Lung (tissue), 12 donors: Measurements from ENCODE around the gene SUGP1. TPM values are rescaled to one million over a fixed set of nuclear protein-coding genes. Genes with fewer than 3 reads are reported as not detected.

Experiments used
- ATAC-seq: fragments of 200-7000 bp; cut with Tn5 transposase; one replicate; pipeline ENCODE4 v1.9.1; 2020; ENCODE audit warnings: moderate number of reproducible peaks; ENCODE audit not compliant: insufficient read depth, low FRiP score
- DNase-seq, 3 donors: peaks; one replicate each; pipeline ENCODE4 v3.0.0-alpha.2; 2013 to 2017
- H3K27ac ChIP-seq, 2 donors: one replicate each; pipeline ENCODE4 v1.5.1; 2013; ENCODE audit warnings: mild to moderate bottlenecking in 2 of 2, moderate library complexity in 2 of 2, control low read depth in 1 of 2, inconsistent platforms in 1 of 2, low read depth in 1 of 2, low read length in 1 of 2
- H3K27me3 ChIP-seq, 3 donors: one replicate each; pipeline ENCODE4 v1.5.1; 2013; ENCODE audit warnings: low read length in 2 of 3; ENCODE audit not compliant: control insufficient read depth in 3 of 3, insufficient read depth in 3 of 3
- H3K36me3 ChIP-seq, 4 donors: one replicate each; pipeline ENCODE4 v1.5.1; 2013; ENCODE audit warnings: low read length in 4 of 4, mild to moderate bottlenecking in 1 of 4, moderate library complexity in 1 of 4; ENCODE audit not compliant: control insufficient read depth in 4 of 4, insufficient read depth in 4 of 4
- H3K4me1 ChIP-seq, 5 donors: one replicate each; pipeline ENCODE4 v1.5.1; 2013; ENCODE audit warnings: low read length in 5 of 5, mild to moderate bottlenecking in 2 of 5, moderate library complexity in 1 of 5; ENCODE audit not compliant: control insufficient read depth in 5 of 5, insufficient read depth in 5 of 5
- H3K4me3 ChIP-seq: one replicate; pipeline ENCODE4 v1.5.1; 2013; ENCODE audit warnings: mild to moderate bottlenecking, control low read depth, moderate library complexity
- H3K9ac ChIP-seq, 2 donors: one replicate each; pipeline ENCODE4 v1.5.1; 2013; ENCODE audit warnings: low read length in 2 of 2, control low read depth in 1 of 2; ENCODE audit not compliant: insufficient read depth in 1 of 2
- H3K9me3 ChIP-seq, 4 donors: one replicate each; pipeline ENCODE4 v1.5.1; 2013; ENCODE audit warnings: low read length in 3 of 4, mild to moderate bottlenecking in 1 of 4, moderate library complexity in 1 of 4; ENCODE audit not compliant: control insufficient read depth in 4 of 4, insufficient read depth in 3 of 4
- WGBS, 2 donors: extraction: QIAGEN DNeasy Blood & Tissue Kit; methylation state at CpG; one replicate each; pipeline ENCODE4 v1.1.7; 2013; 5-methylcytosine and 5-hydroxymethylcytosine counted together
- polyA plus RNA-seq, 2 donors: library from polyadenylated mRNA; stranded (reverse); fragments of 200-250 nt; gene quantifications; one replicate each; pipeline ENCODE4 v1.2.1, GENCODE V29; 2013
- total RNA-seq, 2 donors: library from RNA; depleted of rRNA in 1 of 2; stranded (reverse); fragments of >200 nt in 1 of 2; gene quantifications; one replicate each; pipeline ENCODE4 v1.2.1, GENCODE V29; 2014 to 2021
- TF ChIP-seq, protein P1 (sequence below): IDR thresholded peaks from 2 replicates; pipeline ENCODE4 v1.5.1; 2012; ENCODE audit warnings: mild to moderate bottlenecking; ENCODE audit errors: control extremely low read depth, extremely low read depth
- donor health status: control.
- donor health status: control.
- donor health status: Bipolar disorder and iron deficiency.
- donor health status: healthy.
- donor health status: DM: yes; HTN: yes; CAD: no.

SUGP1 gene
- total and polyA plus RNA-seq, 4 donors: 22.3 to 42.8 (median 28.7) TPM

DNA sequence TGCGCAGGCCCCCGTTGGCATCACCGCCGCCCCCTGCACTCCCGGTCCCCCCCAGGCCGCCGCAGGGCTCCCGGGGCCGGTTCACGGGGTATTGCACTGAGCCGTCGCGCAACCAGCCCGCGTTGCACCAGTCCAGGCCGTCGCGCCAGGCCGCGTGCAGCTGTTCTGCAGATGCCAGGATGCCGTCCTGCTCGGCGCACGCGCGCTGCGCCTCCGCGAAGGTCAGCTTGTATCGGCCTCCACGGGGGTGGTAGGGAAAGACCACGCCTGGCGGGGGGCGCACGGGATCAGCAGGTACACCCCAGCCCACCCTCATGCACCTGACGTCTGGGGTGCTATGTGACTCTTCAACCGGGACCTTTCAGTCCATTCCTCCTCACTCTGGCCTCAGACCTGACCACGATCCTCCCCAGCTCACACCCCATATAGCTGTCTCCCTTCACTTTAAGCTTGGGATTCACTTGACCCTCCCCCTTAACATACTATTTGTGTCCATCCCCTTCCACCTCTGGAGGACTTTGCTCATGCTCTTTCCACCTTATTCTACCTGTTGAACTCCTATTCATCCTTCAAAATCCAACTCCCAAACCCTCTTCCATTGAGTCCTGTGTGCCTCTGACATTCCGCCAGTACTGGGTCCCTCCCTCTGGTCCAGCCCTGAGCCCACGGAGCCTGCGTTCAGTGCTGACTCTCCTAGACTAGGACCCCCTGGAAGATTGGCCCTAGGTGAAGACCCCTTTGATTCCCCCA, 61.5 kb downstream of the SUGP1 start:
- H3K27ac ChIP-seq: no peak overlapping the region
- ATAC-seq (no peak), DNase-seq (no peak)
- H3K4me3 ChIP-seq: no peak overlapping the region
- peaks cover 8 to 34% (median 14%) of the 10 kb centered on the region in 3 donors for H3K27me3 ChIP-seq
- H3K36me3 ChIP-seq: no peaks in the 10 kb centered on the region
- TF ChIP-seq, protein P1, sequence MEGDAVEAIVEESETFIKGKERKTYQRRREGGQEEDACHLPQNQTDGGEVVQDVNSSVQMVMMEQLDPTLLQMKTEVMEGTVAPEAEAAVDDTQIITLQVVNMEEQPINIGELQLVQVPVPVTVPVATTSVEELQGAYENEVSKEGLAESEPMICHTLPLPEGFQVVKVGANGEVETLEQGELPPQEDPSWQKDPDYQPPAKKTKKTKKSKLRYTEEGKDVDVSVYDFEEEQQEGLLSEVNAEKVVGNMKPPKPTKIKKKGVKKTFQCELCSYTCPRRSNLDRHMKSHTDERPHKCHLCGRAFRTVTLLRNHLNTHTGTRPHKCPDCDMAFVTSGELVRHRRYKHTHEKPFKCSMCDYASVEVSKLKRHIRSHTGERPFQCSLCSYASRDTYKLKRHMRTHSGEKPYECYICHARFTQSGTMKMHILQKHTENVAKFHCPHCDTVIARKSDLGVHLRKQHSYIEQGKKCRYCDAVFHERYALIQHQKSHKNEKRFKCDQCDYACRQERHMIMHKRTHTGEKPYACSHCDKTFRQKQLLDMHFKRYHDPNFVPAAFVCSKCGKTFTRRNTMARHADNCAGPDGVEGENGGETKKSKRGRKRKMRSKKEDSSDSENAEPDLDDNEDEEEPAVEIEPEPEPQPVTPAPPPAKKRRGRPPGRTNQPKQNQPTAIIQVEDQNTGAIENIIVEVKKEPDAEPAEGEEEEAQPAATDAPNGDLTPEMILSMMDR: no peak
- WGBS, 2 donors: 91 to 92% methylated on average over 41 of the region's 41 CpGs
- peaks cover 2 to 10% (median 6%) of the 10 kb centered on the region in 5 donors for H3K4me1 ChIP-seq
- H3K9me3 ChIP-seq: peaks cover 0 to 3% (median 0%) of the 10 kb centered on the region in 4 donors
- no peak overlapping the region for H3K9ac ChIP-seq

DNA sequence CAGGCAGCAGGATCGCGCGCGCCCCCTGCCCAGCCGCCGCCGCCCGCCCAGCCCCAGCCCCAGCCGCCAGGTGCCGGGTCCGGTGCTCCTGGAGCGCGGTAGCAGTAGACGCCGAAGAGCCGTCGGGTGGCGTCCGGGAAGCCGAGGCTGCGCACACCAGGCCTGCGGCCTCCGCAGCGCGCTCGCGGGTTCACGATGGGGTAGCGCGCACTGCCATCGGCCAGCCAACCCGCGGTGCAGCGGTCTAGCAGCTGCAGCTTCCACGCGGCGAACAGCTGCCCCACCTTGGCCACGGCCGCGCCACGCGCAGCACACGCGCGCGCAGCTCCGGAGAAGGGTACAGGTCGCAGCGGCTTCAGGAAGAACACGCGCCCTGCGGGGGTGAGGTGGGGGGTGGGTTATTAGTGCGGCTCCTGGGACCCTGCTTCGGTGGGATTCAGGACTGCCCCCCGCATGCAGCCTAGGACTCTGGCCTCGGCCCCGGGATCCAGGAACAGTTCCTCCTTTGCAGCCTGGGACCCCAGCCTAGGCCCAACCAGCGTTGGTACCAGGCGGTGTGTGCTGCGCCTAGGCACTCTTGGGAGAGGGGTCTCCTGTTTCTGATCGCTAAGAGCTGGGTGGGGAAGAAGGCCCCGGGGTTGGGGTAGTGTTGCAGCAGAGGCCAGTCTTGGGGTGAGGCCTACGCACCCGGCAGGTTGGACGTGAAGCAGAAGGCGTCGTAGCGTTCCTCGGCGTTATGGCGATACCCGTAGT, 62.3 kb downstream of the SUGP1 start:
- H3K4me3 ChIP-seq: no peak overlapping the region
- no peak overlapping the region for H3K9ac ChIP-seq
- 77 to 81% methylated on average over 72 of the region's 72 CpGs for WGBS, 2 donors
- ATAC-seq (no peak), DNase-seq (no peak)
- H3K9me3 ChIP-seq: peaks cover 0 to 3% (median 0%) of the 10 kb centered on the region in 4 donors
- H3K36me3 ChIP-seq: no peaks in the 10 kb centered on the region
- H3K27ac ChIP-seq: no peak overlapping the region
- peaks cover 8 to 29% (median 13%) of the 10 kb centered on the region in 3 donors for H3K27me3 ChIP-seq
- TF ChIP-seq, protein P1: no peak
- peaks cover 2 to 10% (median 6%) of the 10 kb centered on the region in 5 donors for H3K4me1 ChIP-seq

DNA sequence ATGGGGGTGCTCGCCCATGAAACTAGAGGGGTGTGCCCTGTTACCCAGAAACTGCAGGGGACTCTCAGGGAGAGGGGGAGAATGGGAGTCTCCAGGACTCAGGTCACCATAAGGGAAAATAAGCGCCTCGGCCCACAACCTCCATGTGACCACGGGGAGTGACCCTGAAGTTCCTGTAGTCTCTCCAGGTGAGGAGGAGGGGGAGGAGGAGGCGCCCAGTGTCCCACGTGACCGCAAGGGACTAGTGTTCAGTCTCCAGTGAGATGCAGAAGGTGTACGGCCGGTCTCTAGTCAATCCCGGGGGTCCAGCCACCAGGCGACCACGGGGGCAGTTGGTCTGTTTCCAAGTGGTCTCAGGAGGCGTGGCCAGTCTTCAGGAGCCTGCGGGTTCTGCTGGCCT, 63.2 kb downstream of the SUGP1 start:
- H3K9me3 ChIP-seq: peaks cover 0 to 3% (median 0%) of the 10 kb centered on the region in 4 donors
- no peak overlapping the region for H3K4me3 ChIP-seq
- H3K9ac ChIP-seq: no peak overlapping the region
- TF ChIP-seq, protein P1: no peak
- peaks cover 5 to 20% (median 8%) of the 10 kb centered on the region in 3 donors for H3K27me3 ChIP-seq
- no peaks in the 10 kb centered on the region for H3K36me3 ChIP-seq
- ATAC-seq: no peak
- DNase-seq: no peak
- 64 to 78% methylated on average over 14 of the region's 14 CpGs for WGBS, 2 donors
- no peak overlapping the region for H3K27ac ChIP-seq
- peaks cover 0 to 6% (median 2%) of the 10 kb centered on the region in 5 donors for H3K4me1 ChIP-seq
